HG03060 (cell line): ENCODE results near the gene LCA5L.

Experiments
- ATAC-seq: cut with Tn5 transposase; IDR thresholded peaks from one replicate; pipeline ENCODE4 v1.9.1; 2021; ENCODE audit warnings: low read depth, moderate number of reproducible peaks; ENCODE audit not compliant: unreplicated experiment

Gene LCA5L

DNA sequence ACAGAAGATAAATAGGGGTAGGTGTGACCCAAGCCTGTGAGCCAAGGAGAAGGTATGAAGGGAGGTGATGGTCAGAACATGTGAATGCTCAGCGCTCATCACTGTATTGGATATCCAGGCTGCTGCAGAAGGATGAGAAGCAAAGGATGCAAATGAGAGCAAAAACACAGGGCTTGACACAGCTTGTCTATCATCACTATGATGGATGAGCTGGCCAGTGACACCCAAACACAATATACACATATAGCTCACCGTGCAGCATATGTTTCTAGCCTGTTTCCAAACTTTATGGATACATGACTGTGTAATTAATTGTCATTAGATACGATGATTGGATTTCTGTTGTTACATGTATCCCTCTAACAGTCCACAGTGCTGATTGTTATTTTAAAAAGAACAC lies 82.8 kb downstream of the LCA5L start:
- ATAC-seq: no peak

DNA sequence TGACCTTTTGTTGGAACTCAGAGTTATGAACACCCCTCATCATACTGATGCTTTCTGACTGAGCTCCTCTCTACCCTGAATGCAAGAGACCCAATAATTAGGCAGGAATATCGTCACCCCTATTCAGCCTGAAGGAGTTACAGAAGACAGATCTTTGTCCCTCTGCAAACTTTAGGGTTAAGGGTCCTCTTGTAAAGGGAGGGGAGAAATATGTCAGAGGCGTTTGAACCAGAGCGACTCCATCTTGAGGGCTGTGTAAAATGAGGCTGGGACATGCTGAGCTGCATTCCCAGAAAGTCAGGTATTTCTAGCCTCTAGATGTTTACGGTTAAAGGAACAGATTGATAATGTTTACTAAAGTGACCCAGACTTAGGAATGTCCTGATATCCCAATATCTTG lies 86.2 kb downstream of the LCA5L start:
- no peak for ATAC-seq
